Panc1 (cell line): ENCODE measurements around the gene LPGAT1.

Experiments
- SIN3A ChIP-seq: IDR thresholded peaks from 2 replicates; pipeline ENCODE4 v1.6.1; 2012; ENCODE audit warnings: low read depth, mild to moderate bottlenecking, low read length, moderate library complexity, borderline replicate concordance; ENCODE audit not compliant: insufficient read depth
- TCF7L2 ChIP-seq: IDR thresholded peaks from 2 replicates; pipeline ENCODE4 v1.6.1; 2011; ENCODE audit warnings: mild to moderate bottlenecking, low read depth, low read length, inconsistent platforms
- TF ChIP-seq, protein P1 (sequence below): fragments of 450-650 bp; IDR thresholded peaks from 2 replicates; pipeline ENCODE4 v1.5.1; 2017; ENCODE audit warnings: mild to moderate bottlenecking
- TF ChIP-seq, protein P2 (sequence below), 2 experiments: IDR thresholded peaks; 2 replicates each; pipeline ENCODE4 v1.6.1; 2011 to 2012; ENCODE audit warnings: low read depth in 2 of 2, control low read depth in 1 of 2, low read length in 1 of 2, mild to moderate bottlenecking in 1 of 2, moderate library complexity in 1 of 2; ENCODE audit not compliant: insufficient read depth in 1 of 2

DNA sequence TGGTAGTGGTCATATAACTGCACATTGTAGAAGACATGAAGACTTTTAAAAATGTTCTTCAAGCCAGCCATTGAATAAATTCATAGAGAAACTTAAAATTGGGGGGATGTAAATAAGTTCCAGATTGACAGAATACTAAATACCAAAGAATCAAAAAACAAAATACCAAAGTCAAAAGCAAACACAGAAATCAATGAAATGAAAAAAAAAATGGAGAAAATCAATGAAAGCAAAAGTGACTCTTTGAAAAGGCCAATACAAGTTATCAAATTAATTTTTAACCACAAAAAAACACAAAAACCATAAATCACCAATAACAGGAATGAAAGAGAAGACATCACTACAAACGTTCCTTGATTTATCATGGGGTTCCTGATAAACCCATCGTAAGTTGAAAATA lies 25.6 kb downstream of the LPGAT1 start:
- TF ChIP-seq, protein P1, sequence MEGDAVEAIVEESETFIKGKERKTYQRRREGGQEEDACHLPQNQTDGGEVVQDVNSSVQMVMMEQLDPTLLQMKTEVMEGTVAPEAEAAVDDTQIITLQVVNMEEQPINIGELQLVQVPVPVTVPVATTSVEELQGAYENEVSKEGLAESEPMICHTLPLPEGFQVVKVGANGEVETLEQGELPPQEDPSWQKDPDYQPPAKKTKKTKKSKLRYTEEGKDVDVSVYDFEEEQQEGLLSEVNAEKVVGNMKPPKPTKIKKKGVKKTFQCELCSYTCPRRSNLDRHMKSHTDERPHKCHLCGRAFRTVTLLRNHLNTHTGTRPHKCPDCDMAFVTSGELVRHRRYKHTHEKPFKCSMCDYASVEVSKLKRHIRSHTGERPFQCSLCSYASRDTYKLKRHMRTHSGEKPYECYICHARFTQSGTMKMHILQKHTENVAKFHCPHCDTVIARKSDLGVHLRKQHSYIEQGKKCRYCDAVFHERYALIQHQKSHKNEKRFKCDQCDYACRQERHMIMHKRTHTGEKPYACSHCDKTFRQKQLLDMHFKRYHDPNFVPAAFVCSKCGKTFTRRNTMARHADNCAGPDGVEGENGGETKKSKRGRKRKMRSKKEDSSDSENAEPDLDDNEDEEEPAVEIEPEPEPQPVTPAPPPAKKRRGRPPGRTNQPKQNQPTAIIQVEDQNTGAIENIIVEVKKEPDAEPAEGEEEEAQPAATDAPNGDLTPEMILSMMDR: no peak
- no peak for TF ChIP-seq TCF7L2
- TF ChIP-seq SIN3A: no peak
- TF ChIP-seq, protein P2, sequence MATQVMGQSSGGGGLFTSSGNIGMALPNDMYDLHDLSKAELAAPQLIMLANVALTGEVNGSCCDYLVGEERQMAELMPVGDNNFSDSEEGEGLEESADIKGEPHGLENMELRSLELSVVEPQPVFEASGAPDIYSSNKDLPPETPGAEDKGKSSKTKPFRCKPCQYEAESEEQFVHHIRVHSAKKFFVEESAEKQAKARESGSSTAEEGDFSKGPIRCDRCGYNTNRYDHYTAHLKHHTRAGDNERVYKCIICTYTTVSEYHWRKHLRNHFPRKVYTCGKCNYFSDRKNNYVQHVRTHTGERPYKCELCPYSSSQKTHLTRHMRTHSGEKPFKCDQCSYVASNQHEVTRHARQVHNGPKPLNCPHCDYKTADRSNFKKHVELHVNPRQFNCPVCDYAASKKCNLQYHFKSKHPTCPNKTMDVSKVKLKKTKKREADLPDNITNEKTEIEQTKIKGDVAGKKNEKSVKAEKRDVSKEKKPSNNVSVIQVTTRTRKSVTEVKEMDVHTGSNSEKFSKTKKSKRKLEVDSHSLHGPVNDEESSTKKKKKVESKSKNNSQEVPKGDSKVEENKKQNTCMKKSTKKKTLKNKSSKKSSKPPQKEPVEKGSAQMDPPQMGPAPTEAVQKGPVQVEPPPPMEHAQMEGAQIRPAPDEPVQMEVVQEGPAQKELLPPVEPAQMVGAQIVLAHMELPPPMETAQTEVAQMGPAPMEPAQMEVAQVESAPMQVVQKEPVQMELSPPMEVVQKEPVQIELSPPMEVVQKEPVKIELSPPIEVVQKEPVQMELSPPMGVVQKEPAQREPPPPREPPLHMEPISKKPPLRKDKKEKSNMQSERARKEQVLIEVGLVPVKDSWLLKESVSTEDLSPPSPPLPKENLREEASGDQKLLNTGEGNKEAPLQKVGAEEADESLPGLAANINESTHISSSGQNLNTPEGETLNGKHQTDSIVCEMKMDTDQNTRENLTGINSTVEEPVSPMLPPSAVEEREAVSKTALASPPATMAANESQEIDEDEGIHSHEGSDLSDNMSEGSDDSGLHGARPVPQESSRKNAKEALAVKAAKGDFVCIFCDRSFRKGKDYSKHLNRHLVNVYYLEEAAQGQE (IDR thresholded peaks at IDR 0.05; ENCODE audit: insufficient read depth in 1 of 2, low read depth in 2 of 2, low read length in 1 of 2): no peak
